ENCODE measurements around the gene PFDN4. TPM values are rescaled to one million over a fixed set of nuclear protein-coding genes. Genes with fewer than 3 reads are reported as not detected.

PFDN4 gene
- total RNA-seq, 1 experiment from 2014 or later, result 481 TPM

DNA sequence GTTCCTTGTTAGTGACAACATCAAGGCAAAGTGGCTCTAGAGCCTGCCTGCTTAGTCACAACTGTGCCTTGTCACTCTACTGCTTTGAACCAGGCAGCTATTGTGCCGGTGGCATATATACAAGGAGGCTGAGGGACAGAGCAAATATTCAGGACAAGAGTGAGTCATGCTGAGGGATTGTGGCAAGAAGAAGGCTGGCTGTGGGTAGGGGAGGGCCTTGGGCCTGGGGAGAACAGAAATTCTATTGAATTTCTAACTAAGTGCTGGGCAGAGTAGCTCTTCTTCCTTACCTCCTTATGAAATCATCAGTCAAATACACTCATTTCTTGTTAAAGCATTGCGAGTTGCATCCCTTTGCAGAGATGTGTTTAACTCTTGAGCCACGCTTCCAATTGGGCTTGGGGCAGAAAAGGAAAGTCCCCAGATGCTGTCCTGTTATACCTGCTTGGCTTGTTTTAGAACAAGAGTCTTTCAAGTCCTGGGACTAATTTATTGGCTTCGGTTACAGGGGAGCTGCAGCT is 59.7 kb downstream of the PFDN4 start:
- DNase-seq (ENCODE audit: low read depth), result peak; percentile 37

DNA sequence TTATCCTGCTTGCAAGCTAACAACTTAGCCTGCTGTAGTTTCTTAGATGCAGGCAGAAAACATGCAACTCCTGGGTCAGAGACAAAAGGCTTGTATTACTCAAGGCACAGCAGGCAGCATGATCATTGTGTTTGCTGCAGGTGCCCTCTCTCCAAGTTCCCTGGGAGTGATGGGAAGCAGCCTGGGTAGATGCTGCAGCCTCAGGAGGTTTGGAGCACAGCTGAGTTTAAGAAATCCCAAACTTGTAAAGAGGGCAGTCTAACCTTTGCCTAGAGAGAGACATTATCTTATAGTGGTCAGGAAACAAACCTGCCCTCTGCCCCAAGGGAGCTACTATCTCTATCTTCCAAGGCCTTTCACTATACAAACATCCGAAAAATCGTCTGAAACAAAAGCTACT is 61.1 kb downstream of the PFDN4 start:
- DNase-seq (ENCODE audit: low read depth), result no peak

Other genes with a start within 250 kb of the PFDN4 start
- not detected in 2 replicates for gene BCAS1, start 137.5 kb upstream of the PFDN4 start, total RNA-seq (2014; rRNA removed; shearing (Covaris generic))
- gene CYP24A1, start 34.1 kb upstream of the PFDN4 start, total RNA-seq (2014; rRNA removed; shearing (Covaris generic)), result 0.46 and 1.0 TPM in 2 replicates